Esophagus squamous epithelium (tissue), 4 donors: ENCODE data around the gene SERINC4.

Experiments
- CTCF ChIP-seq, 6 experiments: fragments of 450-650 bp in 4 of 6; fragments of 200-600 bp in 2 of 6; sonication (generic) in 2 of 6; IDR thresholded peaks; one replicate each; pipeline ENCODE4 v1.5.1; 2016 to 2019; ENCODE audit warnings: antibody characterized with exemption in 6 of 6, mild to moderate bottlenecking in 4 of 6, moderate library complexity in 4 of 6
- POLR2A ChIP-seq, 4 donors: fragments of 450-650 bp; IDR thresholded peaks; one replicate each; pipeline ENCODE4 v1.6.1; 2017; ENCODE audit warnings: antibody characterized with exemption in 4 of 4, mild to moderate bottlenecking in 4 of 4, moderate library complexity in 3 of 4

- no peak for TF ChIP-seq CTCF (IDR thresholded peaks at IDR 0.05)
- TF ChIP-seq POLR2A (IDR thresholded peaks at IDR 0.05), result no peak
These were observed 5.6 kb downstream of the SERINC4 start for GRCh38 chr15:43794269-43795037.
